Vagina (tissue), 2 donors: ENCODE data around the gene PCIF1.

Experiments
- POLR2A ChIP-seq, 2 donors: fragments of 450-650 bp; IDR thresholded peaks; one replicate each; pipeline ENCODE4 v1.6.1; 2017; ENCODE audit warnings: antibody characterized with exemption in 2 of 2, mild to moderate bottlenecking in 2 of 2, moderate library complexity in 2 of 2
- POLR2AphosphoS5 ChIP-seq, 2 donors: sonication (generic); formaldehyde crosslinking; IDR thresholded peaks; one replicate each; pipeline ENCODE4 v1.9.0; 2017; ENCODE audit warnings: antibody characterized with exemption in 2 of 2, mild to moderate bottlenecking in 2 of 2, low read depth in 1 of 2; ENCODE audit not compliant: insufficient read depth in 1 of 2
- TF ChIP-seq, protein P1 (sequence below), 3 experiments: fragments of 450-650 bp in 2 of 3; fragments of 200-600 bp in 1 of 3; sonication (generic) in 1 of 3; IDR thresholded peaks; one replicate each; pipeline ENCODE4 v1.5.1; 2017 to 2019; ENCODE audit warnings: antibody characterized with exemption in 3 of 3, mild to moderate bottlenecking in 2 of 3, moderate library complexity in 2 of 3

- TF ChIP-seq POLR2A (IDR thresholded peaks at IDR 0.05) (no peak), POLR2AphosphoS5 (IDR thresholded peaks at IDR 0.05; ENCODE audit: insufficient read depth in 1 of 2, low read depth in 1 of 2) (peak; percentile 94 to 96)
- TF ChIP-seq, protein P1, sequence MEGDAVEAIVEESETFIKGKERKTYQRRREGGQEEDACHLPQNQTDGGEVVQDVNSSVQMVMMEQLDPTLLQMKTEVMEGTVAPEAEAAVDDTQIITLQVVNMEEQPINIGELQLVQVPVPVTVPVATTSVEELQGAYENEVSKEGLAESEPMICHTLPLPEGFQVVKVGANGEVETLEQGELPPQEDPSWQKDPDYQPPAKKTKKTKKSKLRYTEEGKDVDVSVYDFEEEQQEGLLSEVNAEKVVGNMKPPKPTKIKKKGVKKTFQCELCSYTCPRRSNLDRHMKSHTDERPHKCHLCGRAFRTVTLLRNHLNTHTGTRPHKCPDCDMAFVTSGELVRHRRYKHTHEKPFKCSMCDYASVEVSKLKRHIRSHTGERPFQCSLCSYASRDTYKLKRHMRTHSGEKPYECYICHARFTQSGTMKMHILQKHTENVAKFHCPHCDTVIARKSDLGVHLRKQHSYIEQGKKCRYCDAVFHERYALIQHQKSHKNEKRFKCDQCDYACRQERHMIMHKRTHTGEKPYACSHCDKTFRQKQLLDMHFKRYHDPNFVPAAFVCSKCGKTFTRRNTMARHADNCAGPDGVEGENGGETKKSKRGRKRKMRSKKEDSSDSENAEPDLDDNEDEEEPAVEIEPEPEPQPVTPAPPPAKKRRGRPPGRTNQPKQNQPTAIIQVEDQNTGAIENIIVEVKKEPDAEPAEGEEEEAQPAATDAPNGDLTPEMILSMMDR (IDR thresholded peaks at IDR 0.05): no peak
Measured at GRCh38 chr20:45890985-45891983, 43.2 kb upstream of the PCIF1 start, which contains the start of the genes CTSA and NEURL2.
